Prostate gland (tissue), 2 donors: ENCODE data around the gene AKT1.

Experiments used
- CTCF ChIP-seq, 4 experiments: fragments of 200-600 bp in 2 of 4; fragments of 450-650 bp in 2 of 4; sonication (generic) in 2 of 4; IDR thresholded peaks; 1 replicate in 3 of 4; 2 replicates in 1 of 4; pipeline ENCODE4 v1.5.1; 2016 to 2019; ENCODE audit warnings: antibody characterized with exemption in 4 of 4, mild to moderate bottlenecking in 2 of 4, moderate library complexity in 2 of 4
- POLR2A ChIP-seq: fragments of 450-650 bp; IDR thresholded peaks from one replicate; pipeline ENCODE4 v1.6.1; 2016; ENCODE audit warnings: antibody characterized with exemption, mild to moderate bottlenecking
- POLR2AphosphoS5 ChIP-seq: sonication (generic); formaldehyde crosslinking; IDR thresholded peaks from one replicate; pipeline ENCODE4 v1.6.1; 2017; ENCODE audit warnings: antibody characterized with exemption

GRCh38 chr14:104816616-104816884 lies 21.0 kb upstream of the AKT1 start:
- TF ChIP-seq CTCF (IDR thresholded peaks at IDR 0.05) (no peak), POLR2A (no peak), POLR2AphosphoS5 (no peak)
